ENCODE measurements around the gene MLLT1. TPM values are rescaled to one million over a fixed set of nuclear protein-coding genes. Genes with fewer than 3 reads are reported as not detected.

Gene MLLT1
- total RNA-seq, 1 donor from 2014 or later, result 25.5 TPM

- TF ChIP-seq POLR2A (IDR thresholded peaks at IDR 0.05) (no peak), CTCF (IDR thresholded peaks at IDR 0.05) (no peak), POLR2AphosphoS5 (IDR thresholded peaks at IDR 0.05; ENCODE audit: insufficient read depth in 1 of 2, low read depth in 1 of 2) (no peak)
- Histone ChIP-seq H3K4me1 (peaks cover 58% of the 10 kb centered on the region), H3K9me3 (no peaks in the 10 kb centered on the region), H3K27me3 (no peaks in the 10 kb centered on the region), H3K27ac (no peak overlapping the region), H3K36me3 (peaks cover 0 to 23% of the 10 kb centered on the region in 2 donors), H3K4me3 (no peak overlapping the region)
- intact Hi-C loops (cut with DNase I), result loop anchor here (5.0 kb wide), 1 partner anchor 75 kb away; no protein-coding TSS in a partner anchor
- no peak for DNase-seq (ENCODE audit: extremely low spot score in 2 of 2)
Observed at GRCh38 chr19:6221878-6222746, 57.7 kb downstream of the MLLT1 start.

- Histone ChIP-seq H3K36me3 (peaks cover 0 to 16% of the 10 kb centered on the region in 2 donors), H3K27me3 (no peaks in the 10 kb centered on the region), H3K27ac (no peak overlapping the region), H3K9me3 (no peaks in the 10 kb centered on the region), H3K4me1 (peaks cover 58% of the 10 kb centered on the region), H3K4me3 (no peak overlapping the region)
- no peak for DNase-seq (ENCODE audit: extremely low spot score in 2 of 2)
- intact Hi-C loops (cut with DNase I), result loop anchor here (5.0 kb wide), 1 partner anchor 76 kb away; no protein-coding TSS in a partner anchor
- TF ChIP-seq POLR2A (IDR thresholded peaks at IDR 0.05), result no peak
Observed at GRCh38 chr19:6221220-6221877, 58.4 kb downstream of the MLLT1 start.

GRCh38 chr19:6220385-6221191 is 59.2 kb downstream of the MLLT1 start:
- Histone ChIP-seq H3K9me3 (no peaks in the 10 kb centered on the region), H3K4me1 (peaks cover 58% of the 10 kb centered on the region), H3K27me3 (no peaks in the 10 kb centered on the region), H3K27ac (peak overlapping the region; percentile 51), H3K4me3 (no peak overlapping the region), H3K36me3 (peaks cover 0 to 16% of the 10 kb centered on the region in 2 donors)
- intact Hi-C loops (cut with DNase I), result loop anchor here (5.0 kb wide), 1 partner anchor 77 kb away; no protein-coding TSS in a partner anchor
- TF ChIP-seq CTCF (IDR thresholded peaks at IDR 0.05) (no peak), POLR2A (IDR thresholded peaks at IDR 0.05) (no peak), POLR2AphosphoS5 (IDR thresholded peaks at IDR 0.05; ENCODE audit: insufficient read depth in 1 of 2, low read depth in 1 of 2) (peak in 1 of 2 donors; percentile 61)
- DNase-seq (ENCODE audit: extremely low spot score in 2 of 2), result no peak

GRCh38 chr19:6219586-6220290 is 60.0 kb downstream of the MLLT1 start:
- intact Hi-C loops (cut with DNase I), result loop anchor here (5.0 to 10.0 kb wide), 3 partner anchors 63 to 145 kb away; partner anchors contain the start of gene CLPP
- no peaks in the 10 kb centered on the region for H3K27me3 ChIP-seq
- peaks cover 0 to 16% of the 10 kb centered on the region in 2 donors for H3K36me3 ChIP-seq
- H3K9me3 ChIP-seq, result no peaks in the 10 kb centered on the region
- no peak overlapping the region for H3K4me3 ChIP-seq
- peak overlapping the region; percentile 51 for H3K27ac ChIP-seq
- DNase-seq (ENCODE audit: extremely low spot score in 2 of 2), result no peak
- TF ChIP-seq POLR2A (IDR thresholded peaks at IDR 0.05), result no peak
- no peak for TF ChIP-seq CTCF (IDR thresholded peaks at IDR 0.05)
- no peak for TF ChIP-seq POLR2AphosphoS5 (IDR thresholded peaks at IDR 0.05; ENCODE audit: insufficient read depth in 1 of 2, low read depth in 1 of 2)
- peaks cover 58% of the 10 kb centered on the region for H3K4me1 ChIP-seq

All from vagina (tissue), 2 donors.